Mesendoderm (in vitro differentiated cells): ENCODE results near the gene SIX4. TPM values are rescaled to one million over a fixed set of nuclear protein-coding genes. Genes with fewer than 3 reads are reported as not detected.

Source experiments
- DNase-seq: peaks from one replicate; pipeline ENCODE4 v3.0.0; 2013
- H2AK5ac ChIP-seq: 2 replicates; pipeline ENCODE4 v1.6.1; 2013; ENCODE audit warnings: low read length, inconsistent platforms
- H2BK120ac ChIP-seq: 2 replicates; pipeline ENCODE4 v1.6.1; 2013; ENCODE audit warnings: low read depth, mild to moderate bottlenecking, low read length, moderate library complexity, mixed read lengths
- H2BK15ac ChIP-seq: replicated peaks from 2 replicates; pipeline ENCODE4 v1.6.1; 2013; ENCODE audit warnings: low read depth, mild to moderate bottlenecking, moderate library complexity
- H2BK5ac ChIP-seq: 2 replicates; pipeline ENCODE4 v1.6.1; 2013; ENCODE audit warnings: low read length, inconsistent platforms
- H3K18ac ChIP-seq: 2 replicates; pipeline ENCODE4 v1.6.1; 2013; ENCODE audit warnings: mild to moderate bottlenecking, low read length, mixed read lengths
- H3K23ac ChIP-seq: one replicate; pipeline ENCODE4 v1.6.1; 2013; ENCODE audit warnings: low read length
- H3K27ac ChIP-seq: 2 replicates; pipeline ENCODE4 v1.5.1; 2013; ENCODE audit warnings: low read depth, mild to moderate bottlenecking, inconsistent platforms, low read length, moderate library complexity
- H3K27me3 ChIP-seq: 2 replicates; pipeline ENCODE4 v1.6.1; 2013; ENCODE audit warnings: low read length, control low read depth, mild to moderate bottlenecking, inconsistent platforms; ENCODE audit not compliant: insufficient read depth, poor library complexity
- H3K36me3 ChIP-seq: 2 replicates; pipeline ENCODE4 v1.6.1; 2013; ENCODE audit warnings: low read length, inconsistent platforms; ENCODE audit not compliant: control insufficient read depth, insufficient read depth
- H3K4ac ChIP-seq: one replicate; pipeline ENCODE4 v1.6.1; 2013; ENCODE audit warnings: low read depth, mild to moderate bottlenecking, low read length, moderate library complexity
- H3K4me1 ChIP-seq: 2 replicates; pipeline ENCODE4 v1.6.1; 2013; ENCODE audit warnings: low read depth, low read length, inconsistent platforms; ENCODE audit not compliant: control insufficient read depth
- H3K4me2 ChIP-seq: 2 replicates; pipeline ENCODE4 v1.6.1; 2013; ENCODE audit warnings: low read length
- H3K4me3 ChIP-seq: 2 replicates; pipeline ENCODE4 v1.5.1; 2013; ENCODE audit warnings: mild to moderate bottlenecking, low read length
- H3K56ac ChIP-seq: one replicate; pipeline ENCODE4 v1.6.1; 2013; ENCODE audit warnings: low read length
- H3K79me1 ChIP-seq: 2 replicates; pipeline ENCODE4 v1.6.1; 2013; ENCODE audit warnings: low read length, inconsistent platforms
- H3K79me2 ChIP-seq: 2 replicates; pipeline ENCODE4 v1.6.1; 2013; ENCODE audit warnings: mild to moderate bottlenecking, low read length; ENCODE audit not compliant: control insufficient read depth, insufficient read depth
- H3K9ac ChIP-seq: 2 replicates; pipeline ENCODE4 v1.6.1; 2013; ENCODE audit warnings: low read length, inconsistent platforms
- H4K5ac ChIP-seq: one replicate; pipeline ENCODE4 v1.6.1; 2013; ENCODE audit warnings: low read length
- H4K8ac ChIP-seq: one replicate; pipeline ENCODE4 v1.6.1; 2013; ENCODE audit warnings: low read depth, mild to moderate bottlenecking, control low read depth, low read length, moderate library complexity
- WGBS: extraction: QIAGEN DNeasy Blood & Tissue Kit; methylation state at CpG from one replicate; pipeline ENCODE4 v1.1.7; 2013; ENCODE audit warnings: low lambda C conversion rate, missing lambda C conversion rate; ENCODE audit not compliant: insufficient coverage; ENCODE audit errors: extremely low coverage; 5-methylcytosine and 5-hydroxymethylcytosine counted together
- polyA plus RNA-seq, 2 experiments: library from polyadenylated mRNA; stranded (reverse); fragments of 200-250 nt; gene quantifications; one replicate each; pipeline ENCODE4 v1.2.3, GENCODE V29; 2013

SIX4 gene
- 9.6 TPM for polyA plus RNA-seq (2013, experiment 1 of 2)
- polyA plus RNA-seq (2013, experiment 2 of 2): 9.8 TPM

DNA sequence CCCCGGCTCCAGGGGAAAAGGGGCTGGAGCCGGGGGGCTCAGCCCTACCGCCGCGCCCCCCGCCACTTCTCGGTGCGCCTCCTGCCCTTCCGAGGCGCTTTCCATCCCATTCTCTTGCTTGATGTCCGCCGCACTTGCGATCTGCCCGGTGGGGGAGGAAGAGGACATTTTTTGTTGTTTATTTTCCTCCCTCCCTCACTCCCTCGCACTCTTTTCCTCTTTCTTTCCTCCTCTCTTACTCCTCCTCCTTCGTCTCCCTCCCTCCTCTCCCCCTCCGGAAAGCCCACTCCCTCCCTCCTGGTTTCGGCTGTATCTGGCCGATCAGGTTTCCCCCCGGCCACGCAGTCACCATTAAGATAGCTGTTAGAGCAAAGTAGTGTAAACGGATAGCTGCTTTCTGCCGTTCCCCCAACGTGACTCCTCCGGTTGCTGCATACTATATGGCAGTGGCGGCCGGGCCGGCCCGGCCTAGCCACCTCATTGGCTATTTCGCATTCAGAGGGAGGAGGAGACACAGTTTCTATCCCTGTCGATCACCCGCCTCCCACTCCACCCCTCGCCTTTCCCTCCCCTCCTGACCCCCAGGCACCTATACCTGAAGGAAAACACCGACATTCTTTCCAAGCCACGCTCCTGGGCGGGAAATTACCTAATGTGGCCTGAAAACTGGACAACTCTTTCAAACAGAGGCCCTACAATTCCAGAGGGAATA lies at the start of gene SIX4:
SIX4 (minus strand) TSS at position 445 of the 712 bp plus-strand sequence; CDS start at position 168, 277 bp downstream.
- WGBS: no CpG with 5 or more reads among the region's 36 CpGs
- Histone ChIP-seq H3K56ac (peak within 1 kb of the TSS; percentile 98), H4K8ac (no peak within 1 kb of the TSS), H2AK5ac (no peak within 1 kb of the TSS), H3K23ac (peak within 1 kb of the TSS; percentile 99), H3K18ac (peak within 1 kb of the TSS; percentile 75), H2BK15ac (peak within 1 kb of the TSS; percentile 48), H4K5ac (no peak within 1 kb of the TSS), H3K27ac (peak within 1 kb of the TSS; percentile 91), H3K27me3 (no peaks in the 10 kb centered on the region), H3K79me1 (peaks cover 8% of the 10 kb centered on the region), H3K4me1 (peaks cover 11% of the 10 kb centered on the region), H3K79me2 (peaks cover 29% of the 10 kb centered on the region), H2BK5ac (peak within 1 kb of the TSS; percentile 90), H3K4ac (peak within 1 kb of the TSS; percentile 98), H3K36me3 (peaks cover 1% of the 10 kb centered on the region), H3K4me3 (peak within 1 kb of the TSS; percentile 49), H2BK120ac (no peak within 1 kb of the TSS), H3K4me2 (peak within 1 kb of the TSS; percentile 86), H3K9ac (peak within 1 kb of the TSS; percentile 93)
- DNase-seq: peak; percentile 95

DNA sequence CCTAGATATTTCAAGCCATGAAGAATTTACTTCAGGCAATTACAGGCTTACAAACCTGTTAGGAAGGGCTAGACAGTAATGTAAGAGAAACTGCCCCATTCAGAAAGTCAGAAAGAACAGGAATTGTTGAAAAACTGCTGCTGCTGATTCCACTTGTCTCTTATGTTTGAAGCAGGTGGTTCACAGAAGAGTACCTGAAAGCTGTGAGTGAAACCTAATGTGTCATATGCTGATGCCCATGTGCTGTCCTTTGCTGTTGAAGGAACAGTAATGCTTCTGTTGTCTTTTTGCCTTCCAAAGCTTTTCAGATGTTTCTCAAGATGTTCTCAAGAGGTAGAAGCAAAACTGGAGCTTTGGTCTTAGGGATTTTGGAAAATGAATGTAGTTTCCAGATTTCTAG lies 49.4 kb upstream of the SIX4 start:
- H2BK120ac ChIP-seq: no peak overlapping the region
- H3K4me2 ChIP-seq: no peak overlapping the region
- no peak overlapping the region for H3K56ac ChIP-seq
- H3K9ac ChIP-seq: no peak overlapping the region
- H2BK5ac ChIP-seq: no peak overlapping the region
- peaks cover 5% of the 10 kb centered on the region for H3K79me2 ChIP-seq
- H3K4ac ChIP-seq: no peak overlapping the region
- no peaks in the 10 kb centered on the region for H3K27me3 ChIP-seq
- no peaks in the 10 kb centered on the region for H3K36me3 ChIP-seq
- H3K18ac ChIP-seq: no peak overlapping the region
- H2AK5ac ChIP-seq: no peak overlapping the region
- no peak overlapping the region for H3K4me3 ChIP-seq
- no peak overlapping the region for H3K23ac ChIP-seq
- H2BK15ac ChIP-seq: no peak overlapping the region
- no peak overlapping the region for H4K8ac ChIP-seq
- H4K5ac ChIP-seq: no peak overlapping the region
- DNase-seq: no peak
- H3K27ac ChIP-seq: no peak overlapping the region
- peaks cover 8% of the 10 kb centered on the region for H3K79me1 ChIP-seq
- no peaks in the 10 kb centered on the region for H3K4me1 ChIP-seq

DNA sequence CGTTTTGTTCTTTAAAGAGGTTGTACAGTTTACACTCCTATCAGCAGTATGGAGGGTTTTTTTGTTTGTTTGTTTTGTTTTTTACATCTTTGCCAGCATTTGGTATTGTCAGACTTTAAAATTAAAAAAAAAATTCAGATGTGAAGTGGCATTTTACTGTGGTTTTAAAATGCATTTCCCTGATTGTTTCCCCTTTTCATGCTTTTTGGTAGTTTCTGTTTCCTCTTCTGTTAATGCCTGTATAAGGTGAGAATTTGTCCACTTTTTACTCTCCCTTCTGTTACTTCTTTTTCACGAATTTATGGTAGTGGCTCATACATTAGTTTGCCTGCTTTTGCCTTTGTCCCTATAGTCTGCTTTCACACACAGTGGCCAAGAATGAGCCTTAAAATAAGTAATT lies 47.0 kb upstream of the SIX4 start:
- no peak overlapping the region for H3K9ac ChIP-seq
- no peaks in the 10 kb centered on the region for H3K36me3 ChIP-seq
- H3K79me1 ChIP-seq: peaks cover 5% of the 10 kb centered on the region
- peaks cover 5% of the 10 kb centered on the region for H3K79me2 ChIP-seq
- H2BK5ac ChIP-seq: no peak overlapping the region
- H2BK120ac ChIP-seq: no peak overlapping the region
- H2BK15ac ChIP-seq: no peak overlapping the region
- H3K27ac ChIP-seq: no peak overlapping the region
- DNase-seq: no peak
- no peak overlapping the region for H4K8ac ChIP-seq
- no peak overlapping the region for H3K4me2 ChIP-seq
- no peak overlapping the region for H3K18ac ChIP-seq
- no peak overlapping the region for H3K4me3 ChIP-seq
- no peak overlapping the region for H2AK5ac ChIP-seq
- H4K5ac ChIP-seq: no peak overlapping the region
- H3K56ac ChIP-seq: no peak overlapping the region
- no peak overlapping the region for H3K23ac ChIP-seq
- WGBS: no CpG with 5 or more reads among the region's 2 CpGs
- no peaks in the 10 kb centered on the region for H3K4me1 ChIP-seq
- no peak overlapping the region for H3K4ac ChIP-seq
- no peaks in the 10 kb centered on the region for H3K27me3 ChIP-seq

GRCh38 chr14:60768602-60769001 lies 44.5 kb upstream of the SIX4 start:
- DNase-seq: no peak
- Histone ChIP-seq H3K4me2 (no peak overlapping the region), H3K4me3 (no peak overlapping the region)

DNA sequence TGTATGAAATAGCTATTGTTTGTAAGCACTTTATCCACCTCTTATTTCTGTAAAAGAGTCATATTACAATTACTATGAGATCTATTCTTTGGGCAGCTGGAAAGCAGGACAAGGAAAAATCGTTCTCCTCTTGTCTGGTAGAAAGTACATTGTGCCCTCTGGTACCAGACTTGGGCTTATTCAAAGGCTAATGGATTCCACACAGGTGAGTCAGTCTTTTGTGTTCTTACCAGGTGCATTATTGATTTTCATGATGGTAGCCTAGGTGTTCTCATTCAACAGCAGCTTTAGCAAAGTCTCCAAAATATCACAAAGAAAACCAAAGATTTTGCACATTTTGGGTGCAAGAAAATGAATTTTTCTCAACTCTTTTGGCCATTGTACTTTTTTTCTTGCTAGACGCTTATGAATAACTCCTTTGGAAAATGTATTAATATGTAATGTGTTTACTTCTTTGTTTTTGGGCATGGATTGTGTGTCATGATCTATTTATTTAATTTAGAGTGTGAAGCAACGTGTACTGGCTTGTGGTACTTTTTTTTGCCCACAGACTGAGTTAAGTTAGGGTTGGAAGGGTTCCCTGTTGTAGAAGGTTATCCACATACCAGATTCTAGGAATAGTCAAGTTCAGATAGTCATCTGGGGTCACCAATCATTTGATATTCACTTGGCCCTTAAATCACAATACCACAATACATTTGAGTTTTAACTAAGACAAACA lies 36.7 kb upstream of the SIX4 start:
- no peak overlapping the region for H2BK15ac ChIP-seq
- H3K27me3 ChIP-seq: no peaks in the 10 kb centered on the region
- no peak overlapping the region for H4K8ac ChIP-seq
- no CpG with 5 or more reads among the region's 3 CpGs for WGBS
- H3K18ac ChIP-seq: no peak overlapping the region
- no peak overlapping the region for H2AK5ac ChIP-seq
- H3K4ac ChIP-seq: no peak overlapping the region
- H3K79me2 ChIP-seq: no peaks in the 10 kb centered on the region
- peak; percentile 78 for DNase-seq
- H3K4me2 ChIP-seq: no peak overlapping the region
- no peak overlapping the region for H3K23ac ChIP-seq
- H2BK5ac ChIP-seq: no peak overlapping the region
- H3K36me3 ChIP-seq: no peaks in the 10 kb centered on the region
- no peak overlapping the region for H3K56ac ChIP-seq
- H3K4me3 ChIP-seq: no peak overlapping the region
- no peak overlapping the region for H3K9ac ChIP-seq
- H3K79me1 ChIP-seq: no peaks in the 10 kb centered on the region
- no peak overlapping the region for H3K27ac ChIP-seq
- no peak overlapping the region for H4K5ac ChIP-seq
- H2BK120ac ChIP-seq: no peak overlapping the region
- peaks cover 1% of the 10 kb centered on the region for H3K4me1 ChIP-seq

More at GRCh38 chr14:60768602-60769001, 44.5 kb upstream of the SIX4 start:
- H3K27me3 ChIP-seq: no peaks in the 10 kb centered on the region
- no peak overlapping the region for H2BK5ac ChIP-seq
- no peak overlapping the region for H2BK120ac ChIP-seq
- no peak overlapping the region for H3K23ac ChIP-seq
- H3K4me1 ChIP-seq: no peaks in the 10 kb centered on the region
- no CpG with 5 or more reads among the region's 2 CpGs for WGBS
- no peaks in the 10 kb centered on the region for H3K79me1 ChIP-seq
- H3K27ac ChIP-seq: no peak overlapping the region
- H3K18ac ChIP-seq: no peak overlapping the region
- no peaks in the 10 kb centered on the region for H3K36me3 ChIP-seq
- no peak overlapping the region for H2BK15ac ChIP-seq
- H3K56ac ChIP-seq: no peak overlapping the region
- no peak overlapping the region for H3K9ac ChIP-seq
- peaks cover 3% of the 10 kb centered on the region for H3K79me2 ChIP-seq
- H4K5ac ChIP-seq: no peak overlapping the region
- no peak overlapping the region for H3K4ac ChIP-seq
- H4K8ac ChIP-seq: no peak overlapping the region
- no peak overlapping the region for H2AK5ac ChIP-seq
